ENCODE measurements around the gene ARHGDIA.
"Not testable (repeated sequence)": the region's sequence is repeated elsewhere in the genome, so short reads cannot be mapped to it uniquely, and the experiment has no call there.

Gene ARHGDIA

DNA sequence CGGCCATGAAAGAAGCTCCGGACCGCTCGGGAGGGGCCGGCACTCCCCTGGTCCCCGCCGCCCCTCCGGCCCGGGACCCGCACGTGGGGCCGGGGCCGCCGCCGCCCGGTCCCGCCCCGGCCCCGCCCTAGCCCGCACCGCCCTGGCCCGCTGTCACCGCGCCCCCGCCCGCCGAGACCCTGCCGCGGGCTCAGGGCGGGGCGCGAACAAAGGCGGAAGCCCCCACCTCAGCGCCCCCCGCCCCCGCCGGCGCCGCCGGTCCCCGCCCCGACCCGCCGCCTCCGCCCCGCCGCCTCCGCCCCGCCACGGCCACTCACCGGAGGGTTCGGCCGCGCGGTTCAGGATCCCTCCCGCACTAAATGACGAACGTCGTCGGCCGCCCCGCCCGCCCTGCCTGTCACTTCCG lies at the start of gene ARHGDIA:
Gene ARHGDIA (minus strand): TSS at position 357 of the 406 bp plus-strand sequence. CDS start 1,407 bp downstream, outside the sequence.
- no peak for DNase-seq

DNA sequence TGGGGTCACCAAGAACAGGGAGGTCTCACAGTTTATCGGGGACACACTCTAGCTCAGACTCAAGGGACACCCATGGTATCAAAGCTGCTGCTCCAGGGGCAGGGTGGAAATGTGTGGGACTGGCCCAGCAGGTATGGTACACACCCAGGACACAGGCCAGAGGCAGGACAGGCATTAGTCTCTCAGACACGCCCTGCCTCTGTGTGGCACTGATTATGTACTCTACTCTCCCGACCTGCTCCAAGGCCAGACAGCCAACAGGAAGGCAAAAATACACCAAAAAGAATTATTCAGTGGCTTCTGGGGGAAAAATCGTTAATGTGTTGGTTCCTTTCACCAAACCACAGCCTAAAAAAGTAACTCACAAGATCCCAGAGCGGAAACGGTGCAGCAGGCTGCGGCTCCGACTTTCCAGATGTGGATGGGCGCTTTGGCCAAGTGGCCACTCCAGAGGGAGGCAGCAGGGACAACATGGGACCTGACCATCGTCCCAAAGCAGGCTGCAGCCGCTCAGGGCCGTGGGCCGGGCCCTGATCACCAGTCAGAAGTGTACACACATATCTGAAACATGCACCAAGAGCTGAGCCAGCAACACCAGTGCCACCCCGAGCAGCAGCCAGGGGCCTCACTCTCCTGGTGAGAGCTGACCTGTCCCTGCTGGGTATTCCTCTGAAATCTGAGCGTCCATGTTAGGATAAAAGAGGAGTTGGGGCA lies 47.9 kb upstream of the ARHGDIA start:
- DNase-seq, result peak; percentile 90

- not testable (repeated sequence) for DNase-seq
These were observed 47.2 kb upstream of the ARHGDIA start for GRCh38 chr17:81918333-81918669.

DNA sequence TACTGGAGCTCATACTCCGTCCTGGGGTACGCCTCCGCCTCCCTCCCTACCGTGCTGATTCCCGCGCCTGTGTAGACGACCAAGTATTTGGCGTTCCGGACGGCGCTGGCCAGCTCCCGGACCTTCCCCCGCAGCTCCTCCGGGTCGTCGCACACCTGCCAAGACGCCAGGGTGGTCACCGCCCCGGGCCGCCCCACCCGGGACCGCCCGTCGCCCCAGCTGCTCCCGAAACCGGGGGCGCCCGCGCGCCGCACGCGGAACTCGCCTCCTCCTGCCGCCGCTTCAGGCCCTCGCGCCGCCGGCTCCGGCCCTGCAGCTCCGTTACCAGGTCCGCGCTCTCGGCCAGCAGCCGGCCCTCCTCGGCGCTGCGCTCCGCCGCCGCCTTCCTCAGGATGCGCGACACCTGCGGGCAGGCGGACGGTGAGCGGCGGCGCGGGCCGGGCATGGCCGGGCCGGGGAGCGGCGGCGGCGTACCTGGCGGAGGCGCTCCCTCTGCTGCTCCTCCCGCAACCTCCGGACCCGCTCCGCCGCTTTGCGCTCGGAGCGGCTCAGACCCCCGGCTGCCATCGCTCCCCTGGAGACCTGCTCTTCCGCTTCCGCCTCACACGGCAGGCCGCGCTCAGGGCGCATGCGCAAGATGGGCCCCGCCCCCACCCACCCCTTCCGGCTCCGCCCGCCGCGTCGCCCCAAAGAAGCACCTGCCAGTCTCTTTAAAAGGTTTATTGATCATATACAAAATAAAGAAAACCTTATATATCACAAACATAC lies 46.6 kb upstream of the ARHGDIA start, which contains the start of gene SIRT7:
Gene SIRT7 (minus strand): TSS at position 612 of the 768 bp plus-strand sequence. CDS start 45 bp downstream, at position 567.
- peak; percentile 75 for DNase-seq

GRCh38 chr17:81916234-81917001 lies 45.3 kb upstream of the ARHGDIA start:
- DNase-seq, result peak; percentile 39

GRCh38 chr17:81915331-81915730 lies 44.2 kb upstream of the ARHGDIA start:
- no peak for DNase-seq

DNA sequence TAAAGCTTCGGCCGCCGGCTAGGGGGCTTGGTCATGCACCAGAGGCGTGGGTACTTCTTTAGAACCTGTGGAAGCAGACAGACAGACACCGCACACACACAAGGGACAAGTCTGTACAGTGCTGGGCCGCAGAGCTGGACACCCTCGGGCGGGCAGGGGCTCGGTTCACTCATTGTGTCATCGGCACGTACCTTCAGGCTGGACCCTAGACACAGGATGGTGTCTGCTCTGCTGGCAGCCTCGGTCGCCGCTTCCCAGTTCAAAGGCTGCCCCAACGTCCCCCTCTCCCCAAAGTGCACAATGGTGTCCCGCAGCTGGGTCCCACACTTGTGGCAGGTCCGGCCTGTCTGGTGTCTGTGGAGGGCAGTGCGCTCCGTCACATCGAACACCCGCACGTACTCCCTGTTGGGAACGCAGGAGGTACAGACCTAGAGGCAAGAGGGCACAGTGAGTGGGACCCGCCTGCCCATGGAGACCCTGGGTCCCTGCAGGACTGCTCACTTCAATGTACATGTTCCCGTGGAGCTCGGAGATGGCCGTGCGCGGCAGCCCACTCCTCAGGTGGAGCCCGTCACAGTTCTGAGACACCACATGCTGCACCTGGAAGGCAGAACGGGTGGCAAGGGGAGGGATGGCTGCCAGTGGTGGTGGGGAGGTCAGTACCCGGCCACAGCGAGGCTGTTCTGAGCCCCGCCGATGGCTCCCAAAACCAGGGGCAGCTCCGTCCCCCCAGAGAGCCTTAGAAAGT lies 43.1 kb upstream of the ARHGDIA start:
- no peak for DNase-seq

DNA sequence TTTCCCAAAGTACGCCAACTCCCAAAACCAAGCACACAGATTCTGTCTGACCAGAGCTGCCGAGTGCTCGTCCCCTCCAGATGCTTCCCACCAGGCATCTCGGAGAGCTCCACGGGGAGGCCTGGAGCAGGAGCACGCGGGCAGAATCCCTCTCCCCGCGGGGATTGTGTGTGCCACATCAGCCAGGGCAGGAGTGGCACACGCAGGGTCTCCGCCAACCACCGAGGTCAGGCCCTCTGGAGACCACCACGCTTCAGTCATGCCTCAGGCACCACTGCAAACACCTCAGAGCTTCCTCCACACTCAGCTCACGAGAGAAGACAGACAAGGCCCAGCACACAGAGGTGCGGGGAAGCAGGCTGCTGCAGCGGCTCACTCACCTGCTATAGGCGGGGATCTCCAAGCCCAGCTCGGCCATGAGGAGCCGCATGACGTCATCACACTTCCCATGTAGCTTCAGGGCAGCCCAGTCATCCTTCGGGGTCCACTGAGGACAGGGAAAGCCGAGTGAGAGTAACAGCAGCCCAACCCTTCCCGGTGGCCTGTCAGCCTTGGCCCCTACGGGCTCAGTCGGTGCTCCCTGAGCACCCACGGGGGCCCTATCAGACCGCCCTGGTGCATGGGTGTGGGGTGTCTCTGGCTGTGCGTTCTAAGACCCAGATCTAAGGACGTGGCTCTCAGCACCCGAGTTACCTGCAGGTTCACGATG lies 42.4 kb upstream of the ARHGDIA start:
- DNase-seq, result no peak

- DNase-seq, result no peak
These were observed 41.5 kb upstream of the ARHGDIA start for GRCh38 chr17:81912441-81913309.

- DNase-seq, result no peak
These were observed 40.8 kb upstream of the ARHGDIA start for GRCh38 chr17:81911969-81912368.

DNA sequence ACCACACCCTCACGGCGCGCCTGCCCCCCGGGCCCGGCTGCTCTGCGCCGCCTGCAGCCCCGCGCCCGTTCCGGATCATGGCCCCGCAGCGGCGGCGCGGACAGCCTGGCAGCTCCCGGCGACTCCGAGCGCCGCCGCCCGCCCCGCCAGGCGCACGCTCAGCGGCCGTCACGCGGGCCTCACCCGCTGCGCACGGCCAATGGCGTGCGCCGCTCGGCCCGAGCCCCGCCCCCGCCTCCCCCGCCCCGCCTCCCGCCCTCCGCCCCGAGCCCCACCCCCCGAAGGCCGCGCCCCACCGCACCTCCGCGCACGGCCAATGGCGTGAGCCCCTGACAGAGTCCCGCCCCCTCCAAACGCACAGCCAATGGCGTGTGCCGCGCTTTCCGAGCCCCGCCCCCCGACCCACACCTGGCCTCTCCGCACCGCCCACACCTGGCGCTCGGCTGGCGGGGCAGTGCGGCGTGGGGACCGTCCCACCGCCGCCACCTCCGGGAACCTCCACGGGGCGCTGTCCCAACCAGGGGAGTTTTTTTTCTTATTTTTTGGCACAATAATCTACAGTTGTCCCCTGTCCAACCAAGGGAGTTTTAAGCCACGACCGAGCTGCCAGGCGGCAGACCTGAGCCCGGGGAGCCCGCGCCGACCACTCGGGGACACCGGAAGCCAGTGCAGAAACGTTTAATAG lies 40.3 kb upstream of the ARHGDIA start, which contains the start of gene PCYT2:
Gene PCYT2 (minus strand): TSS at position 123 of the 685 bp plus-strand sequence. CDS start 44 bp downstream, at position 79.
- peak; percentile 70 for DNase-seq

GRCh38 chr17:81910840-81911276 lies 39.7 kb upstream of the ARHGDIA start:
- no peak for DNase-seq

DNA sequence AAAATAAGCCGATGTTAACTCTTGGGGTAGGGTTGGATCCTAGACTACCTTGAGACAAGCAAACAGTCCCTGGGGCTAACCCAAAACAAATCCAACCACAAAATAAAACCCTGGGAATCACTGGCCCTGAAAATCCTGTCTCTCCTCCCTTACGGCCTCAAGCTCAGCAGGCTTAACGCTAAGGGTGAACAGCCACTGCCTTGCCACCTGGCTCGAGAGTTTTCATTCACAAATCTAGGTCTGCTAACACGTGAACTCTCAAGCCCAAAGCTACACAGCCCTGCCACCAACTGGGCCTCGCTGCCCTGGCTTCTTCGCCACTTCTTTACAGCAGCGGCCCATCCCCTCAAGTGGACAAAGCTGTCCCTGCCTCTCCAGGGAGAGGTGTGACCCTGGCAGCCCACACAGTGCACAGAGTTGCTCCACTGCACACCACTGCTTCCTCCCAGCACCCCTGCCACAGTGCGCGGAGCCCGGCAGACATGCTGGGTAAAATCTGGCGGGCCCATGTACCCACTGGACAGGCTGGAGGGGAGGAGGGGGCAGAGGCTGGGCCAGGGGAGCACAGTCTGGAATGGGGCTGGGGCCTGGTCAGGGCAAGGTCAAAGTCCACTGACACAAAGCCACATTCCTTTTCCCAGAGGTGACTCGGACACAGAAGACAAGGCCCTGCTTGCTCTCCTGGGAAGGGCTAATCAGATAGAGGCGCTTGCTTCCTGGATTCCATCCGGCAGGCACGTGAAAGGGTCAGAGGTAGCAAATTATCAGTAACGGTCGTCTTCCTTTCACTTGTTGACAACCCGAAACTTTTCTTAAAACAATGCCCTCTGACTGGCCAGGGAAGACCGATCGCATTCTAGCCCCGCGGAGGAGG lies 39.1 kb upstream of the ARHGDIA start:
- DNase-seq, result no peak

- DNase-seq, result no peak
These were observed 38.1 kb upstream of the ARHGDIA start for GRCh38 chr17:81909231-81909630.

DNA sequence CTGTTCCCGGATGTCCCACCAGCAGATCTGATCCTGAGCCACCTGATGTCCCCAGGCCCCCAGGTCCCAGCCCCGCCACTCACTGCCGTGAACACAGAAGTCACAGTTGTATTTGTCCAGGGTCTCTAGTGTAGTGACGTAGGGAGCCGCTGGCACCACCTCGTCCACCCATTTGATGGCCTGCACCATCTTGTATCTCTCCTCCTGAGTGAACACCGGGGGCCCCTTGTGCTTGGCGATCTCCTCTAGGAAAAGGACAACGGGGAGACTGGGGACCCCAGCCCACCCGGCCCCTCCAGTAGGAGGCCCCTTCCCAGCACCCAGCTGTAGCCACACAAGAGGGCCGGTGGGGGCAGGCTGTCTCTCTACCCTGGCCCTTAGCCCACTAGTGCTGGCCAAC lies 37.7 kb upstream of the ARHGDIA start:
- no peak for DNase-seq

GRCh38 chr17:81907219-81908145 lies 36.3 kb upstream of the ARHGDIA start:
- no peak for DNase-seq

DNA sequence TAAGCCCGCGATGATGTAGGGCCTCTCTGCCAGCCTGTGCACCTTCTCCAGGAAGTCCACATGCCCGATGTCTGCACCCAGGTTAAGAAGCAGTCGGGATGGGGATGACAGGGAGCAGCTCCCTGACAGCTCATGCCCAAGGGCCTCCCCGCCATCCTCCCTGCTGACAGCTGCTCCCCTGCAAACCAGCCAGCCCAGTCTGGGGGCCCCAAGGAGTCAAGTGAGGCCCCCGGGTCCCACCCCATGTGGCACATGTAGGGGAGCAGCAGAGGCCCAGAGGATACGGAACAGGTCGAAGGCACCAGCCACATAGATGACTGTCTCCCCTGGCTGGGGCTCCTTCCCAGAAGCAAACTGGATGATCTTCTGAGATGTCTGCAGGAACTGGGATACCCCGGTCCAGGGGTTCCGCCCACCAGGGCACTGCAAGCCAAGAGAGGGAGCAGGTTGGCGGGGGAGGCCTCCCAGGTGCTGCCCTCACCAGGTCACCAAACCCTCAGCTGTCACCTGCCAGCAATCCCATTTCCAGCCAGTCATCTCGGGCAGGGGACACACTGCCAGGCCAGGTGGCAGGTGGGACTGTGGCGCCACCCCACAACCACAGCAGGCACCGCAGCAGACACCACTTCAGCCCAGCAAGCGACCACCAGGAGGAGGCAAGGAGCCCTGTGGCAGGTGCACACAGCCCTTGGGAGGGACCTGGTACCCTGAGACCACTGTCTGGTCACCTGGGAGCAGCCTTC lies 35.5 kb upstream of the ARHGDIA start:
- DNase-seq, result no peak
